Measurements from ENCODE around the gene UST.
"Not testable (repeated sequence)": the region's sequence is repeated elsewhere in the genome, so short reads cannot be mapped to it uniquely, and the experiment has no call there.

The UST gene

GRCh38 chr6:148951662-148952061 is 204.8 kb downstream of the UST start:
- DNase-seq (ENCODE audit: low spot score), result no peak

GRCh38 chr6:148952147-148953035 is 205.6 kb downstream of the UST start:
- DNase-seq (ENCODE audit: low spot score), result no peak

- no peak for DNase-seq (ENCODE audit: low spot score)
These were observed 207.6 kb downstream of the UST start for GRCh38 chr6:148954461-148954860.

GRCh38 chr6:148954934-148955333 is 208.1 kb downstream of the UST start:
- DNase-seq (ENCODE audit: low spot score), result no peak

- DNase-seq (ENCODE audit: low spot score), result no peak
These were observed 208.6 kb downstream of the UST start for GRCh38 chr6:148955441-148955840.

GRCh38 chr6:148956163-148956562 is 209.3 kb downstream of the UST start:
- not testable (repeated sequence) for DNase-seq (ENCODE audit: low spot score)

- DNase-seq (ENCODE audit: low spot score), result no peak
These were observed 210.9 kb downstream of the UST start for GRCh38 chr6:148957752-148958151.

- DNase-seq (ENCODE audit: low spot score), result no peak
These were observed 212.2 kb downstream of the UST start for GRCh38 chr6:148959008-148959407.

GRCh38 chr6:148959501-148959900 is 212.7 kb downstream of the UST start:
- no peak for DNase-seq (ENCODE audit: low spot score)

- no peak for DNase-seq (ENCODE audit: low spot score)
These were observed 216.2 kb downstream of the UST start for GRCh38 chr6:148962854-148963515.

- no peak for DNase-seq (ENCODE audit: low spot score)
These were observed 216.9 kb downstream of the UST start for GRCh38 chr6:148963738-148964137.

- DNase-seq (ENCODE audit: low spot score), result no peak
These were observed 217.6 kb downstream of the UST start for GRCh38 chr6:148964467-148964866.

GRCh38 chr6:148965287-148965686 is 218.5 kb downstream of the UST start:
- DNase-seq (ENCODE audit: low spot score), result no peak

- no peak for DNase-seq (ENCODE audit: low spot score)
These were observed 220.2 kb downstream of the UST start for GRCh38 chr6:148967011-148967520.

- no peak for DNase-seq (ENCODE audit: low spot score)
These were observed 220.7 kb downstream of the UST start for GRCh38 chr6:148967541-148967956.

- DNase-seq (ENCODE audit: low spot score), result no peak
These were observed 222.2 kb downstream of the UST start for GRCh38 chr6:148968771-148969602.

- DNase-seq (ENCODE audit: low spot score), result no peak
These were observed 222.8 kb downstream of the UST start for GRCh38 chr6:148969603-148970061.

- no peak for DNase-seq (ENCODE audit: low spot score)
These were observed 224.4 kb downstream of the UST start for GRCh38 chr6:148971031-148971927.

GRCh38 chr6:148972481-148972880 is 225.7 kb downstream of the UST start:
- DNase-seq (ENCODE audit: low spot score), result peak; percentile 27

- DNase-seq (ENCODE audit: low spot score), result no peak
These were observed 226.8 kb downstream of the UST start for GRCh38 chr6:148973538-148974208.

- DNase-seq (ENCODE audit: low spot score), result no peak
These were observed 227.5 kb downstream of the UST start for GRCh38 chr6:148974351-148974750.

All from HuH-7.5 (cell line).